A549 (cell line): ENCODE measurements around the gene CDK5RAP2. TPM values are rescaled to one million over a fixed set of nuclear protein-coding genes. Genes with fewer than 3 reads are reported as not detected.
A peak's percentile ranks its signal among the peaks of the same experiment; 100 is the strongest.

Experiments used
- ATAC-seq, 2 experiments: fragments of 200-7000 bp in 1 of 2; fragments of >200 bp in 1 of 2; cut with Nextera tagmentation in 1 of 2; cut with Tn5 transposase in 1 of 2; 3 replicates each; pipeline versions ENCODE4 v1.8.0 to v1.9.1; 2018 to 2020; ENCODE audit warnings: mild to moderate bottlenecking in 1 of 2, moderate library complexity in 1 of 2
- CTCF ChIA-PET: fragments of 300-600 bp; sonication (Branson Sonifier 250); formaldehyde crosslinking; extraction: SDS; loops from one replicate; lab custom pipeline; 2021; ENCODE audit warnings: antibody characterized with exemption, inconsistent platforms; lab: Yijun Ruan, JAX
- POLR2A ChIA-PET: fragments of 350-600 bp; formaldehyde crosslinking; extraction: SDS; loops from one replicate; lab custom pipeline; 2021; ENCODE audit warnings: antibody characterized with exemption, inconsistent platforms; lab: Yijun Ruan, JAX
- DNase-seq, 2 experiments: peaks; one replicate each; pipeline versions ENCODE4 v3.0.0 to v3.0.0-alpha.2; 2011 to 2016; ENCODE audit warnings: low read depth in 1 of 2, low spot score in 1 of 2
- FAIRE-seq: peaks from 2 replicates; lab custom pipeline; 2011; peaks lifted over from hg19 to GRCh38; lab: Jason Lieb, UNC
- H3K27ac ChIP-seq, 2 experiments: fragments of >200 bp; sonication (Bioruptor Twin); formaldehyde crosslinking; 3 replicates each; pipeline ENCODE4 v1.5.1; 2016 to 2017
- H3K4me1 ChIP-seq: fragments of >200 bp; sonication (Bioruptor Twin); formaldehyde crosslinking; 3 replicates; pipeline ENCODE4 v1.6.1; 2016
- H3K4me2 ChIP-seq: fragments of >200 bp; sonication (Bioruptor Twin); formaldehyde crosslinking; 3 replicates; pipeline ENCODE4 v1.6.1; 2016
- H3K4me3 ChIP-seq: fragments of >200 bp; sonication (Bioruptor Twin); formaldehyde crosslinking; 3 replicates; pipeline ENCODE4 v1.5.1; 2016
- H3K9me3 ChIP-seq: fragments of >200 bp; sonication (Bioruptor Twin); formaldehyde crosslinking; 3 replicates; pipeline ENCODE4 v1.6.1; 2016
- CBX2 ChIP-seq: fragments of 200-600 bp; sonication (generic); IDR thresholded peaks from 2 replicates; pipeline ENCODE4 v1.6.1; 2016; ENCODE audit warnings: low read depth, mild to moderate bottlenecking, borderline replicate concordance
- ELK1 ChIP-seq: fragments of 150-350 bp; IDR thresholded peaks from 2 replicates; pipeline ENCODE4 v1.6.1; 2014; ENCODE audit warnings: low read depth, mild to moderate bottlenecking, low read length
- FOSL2 ChIP-seq, 2 experiments: fragments of 450-650 bp in 1 of 2; fragments of >200 bp in 1 of 2; sonication (Bioruptor Twin) in 1 of 2; formaldehyde crosslinking; IDR thresholded peaks; 2 replicates each; pipeline versions ENCODE4 v1.5.0 to v1.6.1; 2016 to 2020; ENCODE audit warnings: mild to moderate bottlenecking in 1 of 2, moderate library complexity in 1 of 2
- FOXS1 ChIP-seq: fragments of 250-450 bp; sonication (Bioruptor Pico); IDR thresholded peaks from 2 replicates; pipeline ENCODE4 v1.5.0; 2020; ENCODE audit warnings: mild to moderate bottlenecking, moderate library complexity
- HEYL ChIP-seq: fragments of 250-450 bp; sonication (Bioruptor Pico); IDR thresholded peaks from 2 replicates; pipeline ENCODE4 v1.8.0; 2021; ENCODE audit warnings: mild to moderate bottlenecking, moderate library complexity
- HOXA7 ChIP-seq: fragments of 250-450 bp; sonication (Bioruptor Pico); IDR thresholded peaks from 2 replicates; pipeline ENCODE4 v1.5.0; 2020; ENCODE audit warnings: mild to moderate bottlenecking, moderate library complexity
- HOXB13 ChIP-seq: fragments of 250-450 bp; sonication (Bioruptor Pico); IDR thresholded peaks from 2 replicates; pipeline ENCODE4 v1.5.0; 2020; ENCODE audit warnings: low read depth, mild to moderate bottlenecking, moderate library complexity
- HOXB5 ChIP-seq: fragments of 250-450 bp; sonication (Bioruptor Pico); IDR thresholded peaks from 2 replicates; pipeline ENCODE4 v1.5.0; 2020; ENCODE audit warnings: mild to moderate bottlenecking, moderate library complexity
- JUN ChIP-seq, 2 experiments: fragments of >200 bp; sonication (Bioruptor Twin); formaldehyde crosslinking; IDR thresholded peaks; 2 replicates in 1 of 2; 3 replicates in 1 of 2; pipeline ENCODE4 v1.6.1; 2016 to 2017
- MAZ ChIP-seq: fragments of 150-350 bp; IDR thresholded peaks from 2 replicates; pipeline ENCODE4 v1.6.1; 2014; ENCODE audit warnings: antibody characterized with exemption, low read depth, low read length, borderline replicate concordance
- MYC ChIP-seq: IDR thresholded peaks from 2 replicates; pipeline ENCODE4 v1.6.1; 2012; ENCODE audit warnings: mild to moderate bottlenecking, inconsistent platforms, low read length, improper control_type of control experiment, borderline replicate concordance
- RNF2 ChIP-seq: fragments of 200-600 bp; sonication (generic); IDR thresholded peaks from 2 replicates; pipeline ENCODE4 v1.6.1; 2016; ENCODE audit warnings: low read depth, mild to moderate bottlenecking, antibody characterized with exemption, moderate library complexity, borderline replicate concordance
- SMC3 ChIP-seq: fragments of >200 bp; sonication (Bioruptor Twin); formaldehyde crosslinking; IDR thresholded peaks from 3 replicates; pipeline ENCODE4 v1.6.1; 2018; ENCODE audit warnings: inconsistent platforms
- SREBF2 ChIP-seq: fragments of 450-650 bp; IDR thresholded peaks from 2 replicates; pipeline ENCODE4 v1.6.1; 2014; ENCODE audit warnings: mild to moderate bottlenecking, moderate library complexity
- TP53 ChIP-seq: fragments of 250-450 bp; sonication (Bioruptor Pico); IDR thresholded peaks from 2 replicates; pipeline ENCODE4 v1.5.0; 2021; ENCODE audit warnings: mild to moderate bottlenecking, moderate library complexity
- USF2 ChIP-seq: fragments of 450-650 bp; IDR thresholded peaks from 2 replicates; pipeline ENCODE4 v1.6.1; 2014; ENCODE audit warnings: antibody characterized with exemption
- ZFP36 ChIP-seq: fragments of 450-650 bp; IDR thresholded peaks from 2 replicates; pipeline ENCODE4 v1.6.1; 2014; ENCODE audit warnings: borderline replicate concordance; ENCODE audit not compliant: partially characterized antibody
- WGBS: methylation state at CpG from one replicate; pipeline ENCODE4 v1.1.6; 2017; ENCODE audit errors: missing lambda C conversion rate; 5-methylcytosine and 5-hydroxymethylcytosine counted together
- polyA plus RNA-seq, 4 experiments: library from polyadenylated mRNA; depleted of rRNA in 3 of 4; stranded (reverse); fragments of >200 nt; fragmentation: RNase III in 1 of 4; extraction: RNeasy Plus Mini Kit Qiagen cat#74134 plus additional on column Dnase treatment in 1 of 4; gene quantifications; 2 replicates in 3 of 4; 3 replicates in 1 of 4; pipeline ENCODE4 v1.2.3, GENCODE V29; 2011 to 2017

The CDK5RAP2 gene
- polyA plus RNA-seq, 2 of the 4 experiments (the other 2 are of a cell fraction) = 29.1 to 44.6 TPM

- Histone ChIP-seq H3K4me1 (no peaks in the 10 kb centered on the region), H3K4me3 (no peak overlapping the region), H3K9me3 (no peaks in the 10 kb centered on the region), H3K4me2 (no peak overlapping the region), H3K27ac (no peak overlapping the region)
- 100% methylated on average over 1 of the region's 1 CpG for WGBS
- FAIRE-seq (no peak), ATAC-seq (no peak), DNase-seq (no peak)
- TF ChIP-seq HOXB5 (no peak), ZFP36 (no peak)
- CTCF ChIA-PET = no interaction called here
- POLR2A ChIA-PET = no interaction called here
Observed at GRCh38 chr9:120435091-120435490, 144.9 kb downstream of the CDK5RAP2 start.

- no peak for FAIRE-seq
- POLR2A ChIA-PET = no interaction called here
- WGBS = 87% methylated on average over 6 of the region's 6 CpGs
Observed at GRCh38 chr9:120434532-120434931, 145.4 kb downstream of the CDK5RAP2 start.

GRCh38 chr9:120433701-120434100 lies 146.3 kb downstream of the CDK5RAP2 start:
- Histone ChIP-seq H3K4me2 (no peak overlapping the region), H3K4me3 (no peak overlapping the region)
- 97% methylated on average over 4 of the region's 4 CpGs for WGBS
- POLR2A ChIA-PET = no interaction called here
- TF ChIP-seq USF2 (no peak), RNF2 (no peak), ZFP36 (no peak), HEYL (CRISPR knock-in tag) (no peak), HOXB13 (no peak), ELK1 (no peak), CBX2 (no peak), MYC (no peak), TP53 (no peak), JUN (IDR thresholded peaks at IDR 0.05) (no peak)
- TF ChIP-seq, all 56 proteins: peak for 0
- CTCF ChIA-PET = interaction anchor here (1.2 to 1.7 kb wide), 2 partner anchors 12 to 44 kb away, joined by 4 to 5 read pairs; no protein-coding TSS in a partner anchor
- ATAC-seq = no peak
- Histone ChIP-seq H3K27ac (no peak overlapping the region), H3K9me3 (no peaks in the 10 kb centered on the region), H3K4me1 (no peaks in the 10 kb centered on the region)
- no peak for FAIRE-seq
- no peak for DNase-seq

More at GRCh38 chr9:120434532-120434931, 145.4 kb downstream of the CDK5RAP2 start:
- no peak for DNase-seq
- Histone ChIP-seq H3K27ac (0 out of 6 replicates have a peak overlapping the region, but pooled peaks of 1 of the 2 experiments have one; percentile 24), H3K4me3 (no peak overlapping the region), H3K4me2 (no peak overlapping the region), H3K9me3 (no peaks in the 10 kb centered on the region), H3K4me1 (no peaks in the 10 kb centered on the region)
- TF ChIP-seq HOXA7 (CRISPR knock-in tag) (no peak), SMC3 (no peak), MAZ (no peak), ZFP36 (no peak), SREBF2 (no peak), FOSL2 (IDR thresholded peaks at IDR 0.05) (no peak), FOSL2 (CRISPR knock-in tag; IDR thresholded peaks at IDR 0.05) (no peak), FOXS1 (CRISPR knock-in tag) (no peak), MYC (no peak), TP53 (no peak)
- no peak for ATAC-seq
- CTCF ChIA-PET = no interaction called here

DNA sequence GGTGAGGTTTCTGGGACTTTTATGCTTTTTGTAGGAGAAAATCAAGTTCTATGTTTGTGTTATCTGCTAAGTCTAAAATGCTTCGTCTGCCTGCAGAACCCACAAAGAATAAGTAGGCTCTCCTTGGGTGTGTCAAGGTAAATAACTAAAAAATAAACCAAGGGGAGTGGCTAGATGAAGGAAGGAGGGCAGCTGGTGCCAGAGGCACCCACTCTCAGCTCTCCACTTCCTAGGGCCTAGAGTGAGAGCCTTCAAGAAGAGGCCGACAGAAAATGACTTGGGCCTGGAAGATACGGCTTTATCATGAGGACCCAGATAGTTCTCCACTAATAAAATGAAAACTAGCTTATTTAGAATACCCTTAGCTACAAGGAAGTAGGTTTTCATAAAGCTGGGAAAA lies 147.4 kb downstream of the CDK5RAP2 start:
- Histone ChIP-seq H3K4me1 (no peaks in the 10 kb centered on the region), H3K4me2 (no peak overlapping the region), H3K27ac (no peak overlapping the region), H3K4me3 (no peak overlapping the region), H3K9me3 (no peaks in the 10 kb centered on the region)
- 90% methylated on average over 3 of the region's 3 CpGs for WGBS
- DNase-seq (no peak), ATAC-seq (no peak), FAIRE-seq (no peak)
- TF ChIP-seq ZFP36 = no peak
- ChIA-PET CTCF (interaction anchor here (0.7 to 1.7 kb wide), 4 partner anchors 11 to 103 kb away, joined by 3 to 5 read pairs (median 4); no protein-coding TSS in a partner anchor), POLR2A (no interaction called here)
